Osteoblast (primary cell): ENCODE results near the gene ZNF775. TPM values are rescaled to one million over a fixed set of nuclear protein-coding genes. Genes with fewer than 3 reads are reported as not detected.

ENCODE experiments used
- DNase-seq: peaks from one replicate; pipeline ENCODE4 v3.0.0; 2011; ENCODE audit warnings: low spot score, mixed read lengths; ENCODE audit not compliant: insufficient read length; ENCODE audit errors: missing footprints
- H2AFZ ChIP-seq: 2 replicates; pipeline ENCODE4 v1.6.0; 2011; ENCODE audit warnings: mild to moderate bottlenecking, low read length
- H3K27ac ChIP-seq: 2 replicates; pipeline ENCODE4 v1.5.1; 2011; ENCODE audit warnings: mild to moderate bottlenecking, low read depth, low read length, moderate library complexity
- H3K27me3 ChIP-seq: 2 replicates; pipeline ENCODE4 v1.6.0; 2012; ENCODE audit warnings: mild to moderate bottlenecking, control low read depth, inconsistent platforms, low read length, moderate library complexity; ENCODE audit not compliant: insufficient read depth
- H3K36me3 ChIP-seq: 2 replicates; pipeline ENCODE4 v1.5.1; 2011; ENCODE audit warnings: mild to moderate bottlenecking, low read length, control low read depth, moderate library complexity; ENCODE audit not compliant: insufficient read depth
- H3K4me1 ChIP-seq: 2 replicates; pipeline ENCODE4 v1.5.1; 2011; ENCODE audit warnings: mild to moderate bottlenecking, low read length, control low read depth, moderate library complexity; ENCODE audit not compliant: insufficient read depth
- H3K4me2 ChIP-seq: 2 replicates; pipeline ENCODE4 v1.6.0; 2011; ENCODE audit warnings: mild to moderate bottlenecking, low read length; ENCODE audit not compliant: insufficient read depth
- H3K4me3 ChIP-seq: fragments of 200-600 bp; sonication (generic); 3 replicates; pipeline ENCODE4 v1.5.1; 2012; ENCODE audit warnings: mild to moderate bottlenecking, low read length, inconsistent platforms; ENCODE audit not compliant: insufficient read depth
- H3K79me2 ChIP-seq: 2 replicates; pipeline ENCODE4 v1.6.0; 2012; ENCODE audit warnings: mild to moderate bottlenecking, low read length, control low read depth, inconsistent platforms; ENCODE audit not compliant: insufficient read depth
- H3K9me3 ChIP-seq: 2 replicates; pipeline ENCODE4 v1.5.1; 2011; ENCODE audit warnings: low read depth, low read length, control low read depth
- H4K20me1 ChIP-seq: 2 replicates; pipeline ENCODE4 v1.6.0; 2012; ENCODE audit warnings: mild to moderate bottlenecking, low read length, control low read depth; ENCODE audit not compliant: insufficient read depth
- CTCF ChIP-seq: IDR thresholded peaks from 2 replicates; pipeline ENCODE4 v1.5.1; 2011; ENCODE audit warnings: mild to moderate bottlenecking, low read depth, low read length, moderate library complexity; ENCODE audit errors: extremely low read depth
- total RNA-seq: library from RNA; depleted of rRNA; stranded (reverse); fragments of >200 nt; gene quantifications from 2 replicates; pipeline ENCODE4 v1.2.3, GENCODE V29; 2012

ZNF775 gene
- total RNA-seq, 1 donor = 6.2 TPM

- no peak for TF ChIP-seq CTCF
- Histone ChIP-seq H3K36me3 (no peaks in the 10 kb centered on the region), H3K9me3 (no peaks in the 10 kb centered on the region), H2AFZ (no peak overlapping the region), H3K4me2 (no peak overlapping the region), H3K4me3 (no peak overlapping the region), H4K20me1 (peaks cover 7% of the 10 kb centered on the region), H3K4me1 (peaks cover 14% of the 10 kb centered on the region), H3K79me2 (peaks cover 35% of the 10 kb centered on the region), H3K27me3 (no peaks in the 10 kb centered on the region), H3K27ac (no peak overlapping the region)
- peak; percentile 38 for DNase-seq
Observed at GRCh38 chr7:150382123-150382843, 3.2 kb downstream of the ZNF775 start.

- H3K4me3 ChIP-seq = no peak overlapping the region
- H2AFZ ChIP-seq = no peak overlapping the region
- TF ChIP-seq CTCF = no peak
- no peak overlapping the region for H3K4me2 ChIP-seq
- H3K27ac ChIP-seq = no peak overlapping the region
- peak; percentile 68 for DNase-seq
- peaks cover 7% of the 10 kb centered on the region for H4K20me1 ChIP-seq
- H3K4me1 ChIP-seq = peaks cover 12% of the 10 kb centered on the region
- no peaks in the 10 kb centered on the region for H3K36me3 ChIP-seq
- peaks cover 35% of the 10 kb centered on the region for H3K79me2 ChIP-seq
- H3K9me3 ChIP-seq = no peaks in the 10 kb centered on the region
- no peaks in the 10 kb centered on the region for H3K27me3 ChIP-seq
Observed at GRCh38 chr7:150382844-150383225, 3.7 kb downstream of the ZNF775 start.

GRCh38 chr7:150383710-150384397, 4.7 kb downstream of the ZNF775 start:
- no peak overlapping the region for H3K27ac ChIP-seq
- peak; percentile 67 for DNase-seq
- no peak overlapping the region for H2AFZ ChIP-seq
- no peak overlapping the region for H3K4me2 ChIP-seq
- H4K20me1 ChIP-seq = peaks cover 7% of the 10 kb centered on the region
- H3K4me1 ChIP-seq = peaks cover 3% of the 10 kb centered on the region
- H3K36me3 ChIP-seq = no peaks in the 10 kb centered on the region
- TF ChIP-seq CTCF = no peak
- no peak overlapping the region for H3K4me3 ChIP-seq
- H3K27me3 ChIP-seq = no peaks in the 10 kb centered on the region
- H3K79me2 ChIP-seq = peaks cover 35% of the 10 kb centered on the region
- H3K9me3 ChIP-seq = no peaks in the 10 kb centered on the region
